Activated T-cell treated with anti-CD3 and anti-CD28 coated beads, Interleukin-2, amount 50 U/mL, for 72 hours (primary cell): ENCODE results near the gene ELF1. TPM values are rescaled to one million over a fixed set of nuclear protein-coding genes. Genes with fewer than 3 reads are reported as not detected.
"Not testable (repeated sequence)": the region's sequence is repeated elsewhere in the genome, so short reads cannot be mapped to it uniquely, and the experiment has no call there.

Source experiments
- ATAC-seq, 2 donors: fragments of 150-1000 bp; cut with Tn5 transposase; replicated peaks in 1 of 2; 2 replicates each; pipeline ENCODE4 v1.10.0; 2021; ENCODE audit warnings: moderate library complexity in 2 of 2, mild to moderate bottlenecking in 1 of 2
- DNase-seq, 2 donors: peaks; one replicate each; pipeline ENCODE4 v3.0.0; 2021 to 2022; ENCODE audit warnings: mixed read lengths in 1 of 2
- H3K27ac Mint-ChIP-seq: one replicate; pipeline ENCODE4 v1.8.0; 2022; ENCODE audit warnings: mild to moderate bottlenecking, moderate library complexity, mixed read lengths
- H3K27me3 Mint-ChIP-seq: one replicate; pipeline ENCODE4 v1.8.0; 2022; ENCODE audit warnings: low read depth, mixed read lengths
- H3K36me3 Mint-ChIP-seq, 2 donors: one replicate each; pipeline ENCODE4 v1.8.0; 2022; ENCODE audit warnings: mixed read lengths in 2 of 2, mild to moderate bottlenecking in 1 of 2; ENCODE audit not compliant: insufficient read depth in 2 of 2
- H3K4me1 Mint-ChIP-seq: one replicate; pipeline ENCODE4 v1.8.0; 2022; ENCODE audit warnings: low read depth, mixed read lengths
- H3K4me3 Mint-ChIP-seq, 2 donors: one replicate each; pipeline ENCODE4 v1.8.0; 2022; ENCODE audit warnings: mild to moderate bottlenecking in 2 of 2, mixed read lengths in 2 of 2, moderate library complexity in 2 of 2
- H3K9me3 Mint-ChIP-seq, 2 donors: one replicate each; pipeline ENCODE4 v1.8.0; 2022; ENCODE audit warnings: mixed read lengths in 2 of 2
- total RNA-seq, 2 donors: library from RNA; stranded (reverse); gene quantifications; one replicate each; pipeline ENCODE4 v1.2.3, GENCODE V29; 2022

ELF1 gene
- total RNA-seq, 2 donors from 2014 or later = 106 to 117 TPM

GRCh38 chr13:40897053-40897452 lies 122.1 kb downstream of the ELF1 start:
- ATAC-seq = no peak
- H3K27me3 Mint-ChIP-seq = no peaks in the 10 kb centered on the region

GRCh38 chr13:40895227-40896184 lies 123.6 kb downstream of the ELF1 start:
- Mint-ChIP-seq H3K9me3 (peaks cover 0 to 5% of the 10 kb centered on the region in 2 donors), H3K27ac (peak overlapping the region; percentile 54), H3K36me3 (peaks cover 4 to 9% of the 10 kb centered on the region in 2 donors), H3K4me1 (no peaks in the 10 kb centered on the region), H3K4me3 (no peak overlapping the region), H3K27me3 (no peaks in the 10 kb centered on the region)
- ATAC-seq = no peak
- no peak for DNase-seq

More at GRCh38 chr13:40897053-40897452, 122.1 kb downstream of the ELF1 start:
- Mint-ChIP-seq H3K36me3 (no peaks in the 10 kb centered on the region), H3K4me3 (no peak overlapping the region), H3K4me1 (no peaks in the 10 kb centered on the region), H3K27ac (no peak overlapping the region), H3K9me3 (no peaks in the 10 kb centered on the region)
- no peak for DNase-seq

GRCh38 chr13:40893573-40893972 lies 125.5 kb downstream of the ELF1 start:
- not testable (repeated sequence) for DNase-seq, H3K9me3 Mint-ChIP-seq, H3K4me1 Mint-ChIP-seq, ATAC-seq, H3K4me3 Mint-ChIP-seq, H3K27me3 Mint-ChIP-seq, H3K27ac Mint-ChIP-seq
- H3K36me3 Mint-ChIP-seq = peaks cover 9 to 16% of the 10 kb centered on the region in 2 donors

- Mint-ChIP-seq H3K36me3 (peaks cover 16 to 21% of the 10 kb centered on the region in 2 donors), H3K4me3 (no peak overlapping the region), H3K27ac (no peak overlapping the region), H3K27me3 (no peaks in the 10 kb centered on the region), H3K4me1 (peaks cover 36% of the 10 kb centered on the region), H3K9me3 (peaks cover 3 to 5% of the 10 kb centered on the region in 2 donors)
- DNase-seq (no peak), ATAC-seq (no peak)
Observed at GRCh38 chr13:40886017-40886416, 133.1 kb downstream of the ELF1 start.

- ATAC-seq, H3K4me3 Mint-ChIP-seq, DNase-seq, H3K27me3 Mint-ChIP-seq, H3K9me3 Mint-ChIP-seq, H3K27ac Mint-ChIP-seq: not testable (repeated sequence)
- Mint-ChIP-seq H3K36me3 (peaks cover 23 to 24% of the 10 kb centered on the region in 2 donors), H3K4me1 (peaks cover 36% of the 10 kb centered on the region)
Observed at GRCh38 chr13:40884175-40884574, 134.9 kb downstream of the ELF1 start.

Other genes starting within 250 kb of the ELF1 start
- gene MRPS31, start 248.1 kb downstream of the ELF1 start, total RNA-seq = 10 to 100 TPM; 47.8 to 52.3 TPM
- gene SLC25A15, start 229.7 kb downstream of the ELF1 start, total RNA-seq = 10 to 100 TPM; 13.0 to 14.3 TPM
- gene WBP4, start 42.2 kb upstream of the ELF1 start, total RNA-seq = 10 to 100 TPM in 1 of 2 donors, 1 to 10 TPM in 1; 9.9 to 12.1 TPM
- 1 to 10 TPM; 3.9 TPM for gene KBTBD6, start 113.5 kb upstream of the ELF1 start, total RNA-seq
- gene KBTBD7, start 175.3 kb upstream of the ELF1 start, total RNA-seq = 1 to 10 TPM; 4.2 to 4.6 TPM
- gene MTRF1, start 244.3 kb upstream of the ELF1 start, total RNA-seq = 10 to 100 TPM; 24.2 to 30.3 TPM